ENCODE measurements around the gene KRT31. TPM values are rescaled to one million over a fixed set of nuclear protein-coding genes. Genes with fewer than 3 reads are reported as not detected.
"Not testable (repeated sequence)": the region's sequence is repeated elsewhere in the genome, so short reads cannot be mapped to it uniquely, and the experiment has no call there.

KRT31 gene
- total RNA-seq, 1 donor from 2014 or later = not detected

- H3K9me3 Mint-ChIP-seq (ENCODE audit: low read depth) = no peaks in the 10 kb centered on the region
- no peaks in the 10 kb centered on the region for H3K36me3 Mint-ChIP-seq (ENCODE audit: insufficient read depth)
- no peak within 1 kb of the TSS for H3K4me3 Mint-ChIP-seq (ENCODE audit: low read depth)
- no peak within 1 kb of the TSS for H3K27ac Mint-ChIP-seq
- H3K27me3 Mint-ChIP-seq = peaks cover 27% of the 10 kb centered on the region
- TF ChIP-seq CTCF (IDR thresholded peaks at IDR 0.05; ENCODE audit: unreplicated experiment) = no peak
- H3K4me1 Mint-ChIP-seq (ENCODE audit: low read depth) = peaks cover 2% of the 10 kb centered on the region
- no peak for DNase-seq (ENCODE audit: low spot score, unreplicated experiment)
Measured at GRCh38 chr17:41424111-41424635, 26.8 kb upstream of the KRT31 start, which contains the start of gene KRT37. Gene KRT37 (minus strand): TSS chr17:41424585. CDS start chr17:41424523, 62 bp downstream.

GRCh38 chr17:41422586-41422985 lies 25.2 kb upstream of the KRT31 start:
- H3K27ac Mint-ChIP-seq; H3K36me3 Mint-ChIP-seq (ENCODE audit: insufficient read depth); DNase-seq (ENCODE audit: low spot score, unreplicated experiment); H3K9me3 Mint-ChIP-seq (ENCODE audit: low read depth); H3K4me3 Mint-ChIP-seq (ENCODE audit: low read depth); H3K4me1 Mint-ChIP-seq (ENCODE audit: low read depth): not testable (repeated sequence)
- H3K27me3 Mint-ChIP-seq = peaks cover 18% of the 10 kb centered on the region

GRCh38 chr17:41421617-41422016 lies 24.2 kb upstream of the KRT31 start:
- Mint-ChIP-seq H3K4me3 (ENCODE audit: low read depth) (no peak overlapping the region), H3K27ac (peak overlapping the region; percentile 18)
- DNase-seq (ENCODE audit: low spot score, unreplicated experiment) = no peak

GRCh38 chr17:41421116-41421515 lies 23.7 kb upstream of the KRT31 start:
- no peak overlapping the region for H3K4me3 Mint-ChIP-seq (ENCODE audit: low read depth)
- H3K36me3 Mint-ChIP-seq (ENCODE audit: insufficient read depth) = no peaks in the 10 kb centered on the region
- peaks cover 18% of the 10 kb centered on the region for H3K27me3 Mint-ChIP-seq
- H3K9me3 Mint-ChIP-seq (ENCODE audit: low read depth) = no peaks in the 10 kb centered on the region
- DNase-seq (ENCODE audit: low spot score, unreplicated experiment) = no peak
- H3K4me1 Mint-ChIP-seq (ENCODE audit: low read depth) = peaks cover 18% of the 10 kb centered on the region
- no peak for TF ChIP-seq CTCF (IDR thresholded peaks at IDR 0.05; ENCODE audit: unreplicated experiment)
- peak overlapping the region; percentile 18 for H3K27ac Mint-ChIP-seq

More at GRCh38 chr17:41421617-41422016, 24.2 kb upstream of the KRT31 start:
- peaks cover 13% of the 10 kb centered on the region for H3K4me1 Mint-ChIP-seq (ENCODE audit: low read depth)
- no peaks in the 10 kb centered on the region for H3K9me3 Mint-ChIP-seq (ENCODE audit: low read depth)
- no peak for TF ChIP-seq CTCF (IDR thresholded peaks at IDR 0.05; ENCODE audit: unreplicated experiment)
- H3K36me3 Mint-ChIP-seq (ENCODE audit: insufficient read depth) = no peaks in the 10 kb centered on the region
- H3K27me3 Mint-ChIP-seq = peaks cover 18% of the 10 kb centered on the region

GRCh38 chr17:41420134-41420533 lies 22.7 kb upstream of the KRT31 start:
- Mint-ChIP-seq H3K4me3 (ENCODE audit: low read depth) (no peak overlapping the region), H3K27me3 (peaks cover 17% of the 10 kb centered on the region), H3K9me3 (ENCODE audit: low read depth) (no peaks in the 10 kb centered on the region), H3K36me3 (ENCODE audit: insufficient read depth) (no peaks in the 10 kb centered on the region), H3K4me1 (ENCODE audit: low read depth) (peaks cover 21% of the 10 kb centered on the region), H3K27ac (no peak overlapping the region)
- no peak for TF ChIP-seq CTCF (IDR thresholded peaks at IDR 0.05; ENCODE audit: unreplicated experiment)
- no peak for DNase-seq (ENCODE audit: low spot score, unreplicated experiment)

- no peak for TF ChIP-seq CTCF (IDR thresholded peaks at IDR 0.05; ENCODE audit: unreplicated experiment)
- no peaks in the 10 kb centered on the region for H3K36me3 Mint-ChIP-seq (ENCODE audit: insufficient read depth)
- no peak for DNase-seq (ENCODE audit: low spot score, unreplicated experiment)
- H3K4me3 Mint-ChIP-seq (ENCODE audit: low read depth) = no peak overlapping the region
- no peaks in the 10 kb centered on the region for H3K9me3 Mint-ChIP-seq (ENCODE audit: low read depth)
- H3K27me3 Mint-ChIP-seq = peaks cover 15% of the 10 kb centered on the region
- H3K27ac Mint-ChIP-seq = no peak overlapping the region
- peaks cover 21% of the 10 kb centered on the region for H3K4me1 Mint-ChIP-seq (ENCODE audit: low read depth)
Measured at GRCh38 chr17:41419716-41420115, 22.3 kb upstream of the KRT31 start.
